ENCODE measurements around the gene POMGNT1.

POMGNT1 gene

DNA sequence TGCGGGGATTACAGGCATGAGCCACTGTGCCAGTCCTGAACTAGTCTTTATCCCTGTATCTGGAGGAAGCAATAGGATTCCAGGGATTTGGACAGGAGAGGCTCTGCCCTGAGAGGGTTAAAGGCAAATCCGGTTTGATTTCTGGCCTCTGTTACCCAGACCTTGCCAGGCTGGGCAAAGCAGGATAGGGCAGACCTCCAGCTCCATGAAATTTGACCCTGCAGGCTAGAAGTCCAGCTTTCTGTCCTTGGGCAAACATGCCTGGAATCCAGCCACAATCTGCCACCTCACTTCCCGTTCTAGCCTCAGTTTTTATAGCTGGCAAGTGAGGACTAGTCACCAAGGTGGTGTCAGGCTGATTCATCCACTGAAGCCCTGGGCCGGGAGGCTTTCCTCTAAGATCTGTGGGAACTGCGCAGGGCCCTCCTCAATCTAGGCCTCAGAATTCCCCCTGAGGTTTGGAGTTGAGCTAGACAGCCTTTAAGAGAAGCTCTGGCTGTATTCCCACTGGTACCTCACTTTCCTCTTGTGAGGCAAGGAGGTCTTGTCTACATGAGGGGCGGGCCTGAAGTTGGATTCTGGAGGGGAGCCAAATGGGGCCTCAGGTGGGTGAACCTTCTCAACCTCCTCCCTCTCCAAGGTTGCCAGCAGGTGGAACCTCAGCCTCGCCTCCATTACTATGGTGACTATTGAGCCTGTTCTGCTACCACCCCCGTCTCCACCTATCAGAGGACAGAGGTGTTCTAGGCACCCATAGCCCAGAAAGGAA, 15.0 kb downstream of the POMGNT1 start:
- no peak for DNase-seq (ENCODE audit: low spot score)

- DNase-seq (ENCODE audit: low spot score) = no peak
Observed at GRCh38 chr1:46181343-46182260, 16.6 kb downstream of the POMGNT1 start.

DNA sequence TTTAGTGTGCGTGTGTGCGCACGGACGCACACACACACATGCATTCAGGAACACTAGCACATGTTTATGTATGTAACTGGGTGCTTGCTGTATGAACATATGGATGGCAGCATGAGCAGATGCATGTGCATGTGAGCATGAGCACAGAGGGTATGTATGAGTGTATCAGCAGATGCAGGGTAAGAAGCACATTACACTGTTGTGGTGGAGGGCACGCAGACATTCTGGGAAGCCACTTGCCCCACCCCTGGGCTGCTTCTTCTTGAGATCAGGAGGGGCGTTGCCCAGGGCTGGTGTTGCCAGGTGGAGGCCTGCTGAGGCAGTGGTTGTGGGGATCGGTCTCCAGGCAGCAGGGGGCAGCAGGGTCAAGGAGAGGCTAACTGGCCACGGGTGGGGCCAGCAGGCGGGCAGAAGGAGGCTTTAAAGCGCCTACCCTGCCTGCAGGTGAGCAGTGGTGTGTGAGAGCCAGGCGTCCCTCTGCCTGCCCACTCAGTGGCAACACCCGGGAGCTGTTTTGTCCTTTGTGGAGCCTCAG, 18.1 kb downstream of the POMGNT1 start:
- DNase-seq (ENCODE audit: low spot score) = peak; percentile 60

GRCh38 chr1:46179138-46180081, 18.8 kb downstream of the POMGNT1 start:
- DNase-seq (ENCODE audit: low spot score) = peak; percentile 83

- no peak for DNase-seq (ENCODE audit: low spot score)
Observed at GRCh38 chr1:46176211-46176865, 21.9 kb downstream of the POMGNT1 start, which contains the start of gene P3R3URF. TSS of gene P3R3URF (minus strand) at chr1:46176488. CDS start at chr1:46176471, 17 bp downstream.

DNA sequence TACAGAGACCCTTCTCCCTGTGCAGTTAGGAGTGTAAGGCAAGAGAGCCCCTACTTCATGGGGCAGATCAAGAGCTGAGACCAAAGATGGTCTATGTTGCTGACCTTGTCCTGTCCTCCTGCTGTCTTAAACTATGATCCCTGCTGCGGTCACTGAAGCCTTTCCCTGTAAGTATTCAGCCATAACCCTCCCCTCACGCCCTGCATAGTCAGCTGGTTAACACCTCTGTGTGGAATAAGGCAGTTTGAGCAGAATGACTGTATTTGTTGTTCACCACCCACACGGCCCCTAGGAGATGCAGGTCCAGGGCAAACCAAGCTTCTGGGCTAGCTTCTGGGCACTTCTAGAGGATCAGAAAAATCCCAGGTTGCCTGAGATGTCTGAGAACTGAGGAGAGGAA, 23.0 kb downstream of the POMGNT1 start:
- DNase-seq (ENCODE audit: low spot score) = no peak

- DNase-seq (ENCODE audit: low spot score) = no peak
Observed at GRCh38 chr1:46174448-46175231, 23.6 kb downstream of the POMGNT1 start, which contains the start of gene TSPAN1. TSS of gene TSPAN1 (plus strand) at chr1:46175087. CDS start at chr1:46181108, 6,021 bp downstream.

DNA sequence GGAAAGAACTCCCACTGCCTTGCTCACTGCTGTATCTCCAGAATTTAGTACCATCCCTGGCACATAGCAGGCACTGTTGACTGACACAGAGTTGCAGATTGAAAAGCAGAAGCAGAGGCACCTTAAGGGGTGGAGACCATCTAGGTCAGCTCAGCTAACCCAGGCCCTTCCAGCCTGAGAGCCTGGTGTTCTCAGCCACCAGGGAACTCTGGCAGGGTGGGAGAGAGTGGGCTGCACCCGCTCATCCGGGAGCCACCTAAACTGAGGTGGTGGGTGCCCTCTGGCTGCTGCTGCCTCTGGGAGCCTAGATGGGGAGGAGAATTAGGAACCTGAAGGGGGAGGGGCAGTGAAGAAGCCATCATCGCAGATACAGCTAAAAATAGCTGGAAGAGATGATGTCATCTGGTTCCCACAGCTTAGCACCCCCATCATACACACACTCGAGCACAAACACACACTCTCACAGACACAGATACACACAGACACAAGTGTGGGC, 24.8 kb downstream of the POMGNT1 start:
- DNase-seq (ENCODE audit: low spot score) = no peak

- no peak for DNase-seq (ENCODE audit: low spot score)
Observed at GRCh38 chr1:46172321-46172720, 25.9 kb downstream of the POMGNT1 start.

DNA sequence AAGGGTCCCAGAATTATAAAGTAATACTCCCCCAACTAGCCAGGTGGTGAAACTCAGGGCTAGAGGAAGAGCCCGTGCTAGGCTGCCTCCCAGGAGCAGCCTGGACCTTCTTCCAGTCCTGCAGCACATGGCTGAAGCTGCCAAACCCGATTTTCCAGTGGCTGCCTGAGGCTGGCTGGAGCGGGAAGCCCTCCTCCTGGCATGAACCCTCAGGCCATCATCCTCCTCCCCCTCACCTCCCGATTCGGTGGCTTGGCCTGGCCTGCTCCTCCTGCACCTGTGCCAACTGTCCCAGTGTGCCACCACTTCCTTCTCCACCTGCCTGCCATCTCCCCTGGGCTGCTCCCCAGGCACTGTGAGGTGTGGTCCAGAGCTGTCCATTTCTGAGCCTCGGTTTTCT, 26.4 kb downstream of the POMGNT1 start:
- no peak for DNase-seq (ENCODE audit: low spot score)

GRCh38 chr1:46171351-46171750, 26.9 kb downstream of the POMGNT1 start:
- no peak for DNase-seq (ENCODE audit: low spot score)

GRCh38 chr1:46169811-46170454, 28.3 kb downstream of the POMGNT1 start:
- DNase-seq (ENCODE audit: low spot score) = no peak

DNA sequence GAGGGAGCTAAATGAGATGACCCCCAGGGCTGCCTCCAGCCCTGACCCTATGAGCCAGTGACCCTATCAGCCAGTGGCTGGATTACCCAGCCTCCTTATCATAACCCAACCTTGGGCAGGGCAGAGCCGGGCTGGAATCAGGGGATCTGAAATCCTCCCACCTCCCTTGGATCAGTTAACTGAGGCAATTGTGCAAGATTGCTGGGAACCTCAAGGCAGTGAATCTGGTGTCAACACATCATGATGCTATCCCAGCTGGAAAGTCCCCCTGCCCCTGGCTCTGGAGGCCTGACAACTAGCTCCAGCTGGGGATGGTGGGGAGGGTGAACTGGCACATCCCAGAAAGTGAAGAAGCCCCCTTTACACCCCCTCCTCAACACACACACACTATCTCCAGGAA, 29.8 kb downstream of the POMGNT1 start:
- DNase-seq (ENCODE audit: low spot score) = no peak

DNA sequence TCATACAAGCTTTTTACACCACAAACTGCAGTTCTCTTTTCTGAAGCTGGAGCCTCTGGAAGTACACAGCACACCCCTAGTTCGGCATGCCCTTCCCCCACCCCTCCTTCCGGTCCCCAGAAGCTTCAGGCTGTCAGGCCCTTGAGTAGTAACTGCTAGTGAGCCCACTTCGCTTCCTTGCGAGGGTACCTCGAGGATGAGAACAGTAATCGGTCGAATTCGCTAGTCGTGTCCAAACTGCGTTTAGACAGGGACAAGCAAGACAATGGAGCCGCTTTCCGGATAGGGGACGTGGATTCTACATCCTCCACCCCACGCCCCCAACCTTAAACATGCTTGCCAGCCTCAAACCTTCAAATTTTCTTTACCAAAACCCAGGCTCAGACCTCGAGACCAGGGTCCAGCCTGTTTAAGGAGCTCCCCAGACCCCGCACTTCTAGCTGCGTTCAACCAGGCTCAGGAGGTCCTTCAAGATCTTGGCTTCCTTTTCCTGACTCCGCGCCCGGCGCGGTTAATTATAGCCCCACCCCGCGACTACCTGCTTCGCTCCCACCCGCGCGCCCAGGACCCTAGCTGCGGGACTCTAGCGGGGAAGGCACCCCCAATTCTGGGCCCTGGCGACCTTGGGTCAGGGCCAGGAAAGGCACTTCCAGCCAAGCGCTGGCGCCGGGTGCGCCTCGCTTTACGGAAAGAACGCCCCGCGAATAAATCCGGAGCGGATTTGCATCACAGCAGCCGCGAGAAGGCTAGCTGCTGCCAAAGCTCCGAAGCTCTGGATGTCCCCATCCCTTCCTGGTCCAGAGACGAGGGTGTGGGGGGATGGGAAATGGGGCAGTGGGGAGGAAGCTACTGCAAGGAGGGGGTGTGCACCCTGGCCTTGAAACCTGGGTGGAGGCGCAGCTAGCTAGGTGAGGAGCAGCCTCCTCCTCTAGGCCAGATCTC, 31.4 kb downstream of the POMGNT1 start:
- no peak for DNase-seq (ENCODE audit: low spot score)

GRCh38 chr1:46160212-46160611, 38.0 kb downstream of the POMGNT1 start:
- no peak for DNase-seq (ENCODE audit: low spot score)

DNA sequence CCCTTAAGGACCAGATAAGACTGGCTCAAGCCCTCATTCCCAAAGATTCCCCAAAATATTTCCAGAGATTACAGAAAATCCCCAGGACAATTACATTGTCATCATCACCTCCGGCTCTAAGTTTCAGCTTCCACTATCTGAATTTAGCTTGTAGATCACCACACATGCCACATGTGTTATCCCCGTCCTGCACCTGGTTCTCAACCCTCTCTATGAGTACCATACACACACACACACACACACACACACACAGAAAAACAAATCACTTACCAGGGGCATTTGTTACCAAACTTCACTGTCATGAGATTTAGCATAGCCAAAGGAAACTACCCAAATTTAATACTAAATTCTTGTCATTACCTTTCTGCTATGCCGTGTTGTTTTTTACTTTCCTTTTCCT, 38.7 kb downstream of the POMGNT1 start:
- no peak for DNase-seq (ENCODE audit: low spot score)

GRCh38 chr1:46158312-46159281, 39.6 kb downstream of the POMGNT1 start:
- no peak for DNase-seq (ENCODE audit: low spot score)
